COR-L47 (cell line): ENCODE measurements around the gene PRSS21.
A peak's percentile ranks its signal among the peaks of the same experiment; 100 is the strongest.

Source experiments
- DNase-seq: peaks from one replicate; lab custom pipeline; 2025; lab: John Stamatoyannopoulos, UW

PRSS21 gene

DNA sequence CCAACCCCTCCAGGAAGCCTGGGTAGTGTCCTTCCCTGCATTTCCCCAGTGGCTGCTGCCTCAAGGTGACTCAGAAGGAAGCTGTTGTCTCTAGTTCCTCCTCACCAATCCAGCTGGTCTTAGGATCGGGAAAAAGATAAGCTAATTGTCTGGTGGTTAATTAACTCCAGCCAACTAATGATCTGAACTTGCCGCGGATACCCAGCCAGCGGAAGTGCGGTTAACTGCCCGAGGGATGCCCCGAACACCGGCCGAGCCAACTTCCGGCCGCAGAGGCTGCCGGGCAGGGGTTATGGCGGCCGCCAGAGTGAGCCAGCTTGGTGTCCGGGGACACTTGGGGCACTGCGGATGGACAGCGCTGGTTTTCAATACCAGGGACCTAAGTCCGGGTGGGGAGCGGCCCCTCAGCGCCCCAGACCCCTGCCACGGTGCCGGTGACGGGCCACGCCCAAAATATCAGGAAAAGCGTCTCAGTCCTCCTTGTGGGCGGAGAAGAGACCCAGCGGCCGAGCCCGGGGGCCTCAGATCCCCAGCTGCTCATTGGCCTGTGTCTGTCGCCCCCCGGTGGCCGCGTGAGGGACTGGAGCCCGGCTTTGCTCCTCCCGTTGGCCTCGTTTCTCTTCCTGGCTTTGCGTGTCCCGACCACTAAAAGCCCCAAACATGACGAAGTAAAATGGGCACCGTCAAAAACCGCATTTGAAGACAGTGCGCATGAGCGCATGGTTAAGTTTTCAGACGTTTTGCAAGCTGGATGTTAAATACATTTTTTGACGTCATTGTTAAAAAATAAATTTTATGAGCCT, 51.2 kb downstream of the PRSS21 start:
- peak; percentile 82 for DNase-seq
